Mucosa of gallbladder (tissue), 1 donor: ENCODE results near the gene EGFR. TPM values are rescaled to one million over a fixed set of nuclear protein-coding genes. Genes with fewer than 3 reads are reported as not detected.
"Not testable (repeated sequence)": the region's sequence is repeated elsewhere in the genome, so short reads cannot be mapped to it uniquely, and the experiment has no call there.

ENCODE experiments used
- DNase-seq: peaks from one replicate; pipeline ENCODE4 v3.0.0-alpha.2; 2020; ENCODE audit warnings: low spot score
- total RNA-seq: library from RNA; stranded (reverse); gene quantifications from one replicate; pipeline ENCODE4 v1.2.1, GENCODE V29; 2021
- donor health status: DM: no; HTN: no; CAD: no.

The EGFR gene
- total RNA-seq, 1 donor from 2014 or later: 87.3 TPM

DNA sequence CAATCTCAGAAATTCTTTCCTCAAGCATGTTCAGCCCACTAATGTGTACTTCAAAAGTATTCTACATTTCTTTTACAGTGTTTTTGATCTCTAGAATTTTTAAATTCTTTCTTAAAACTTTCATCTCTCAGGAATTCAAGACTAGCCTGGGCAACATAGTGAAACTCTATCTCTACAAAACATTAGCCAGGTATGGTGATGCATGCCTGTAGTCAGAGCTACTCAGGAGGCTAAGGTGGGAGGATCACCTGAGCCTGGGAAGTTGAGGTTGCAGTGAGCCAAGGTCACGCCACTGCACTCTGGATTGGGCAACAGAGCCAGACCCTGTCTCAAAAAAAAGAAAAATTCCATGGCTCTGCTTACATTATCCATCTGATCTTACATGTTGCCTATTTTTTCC, 5.0 kb upstream of the EGFR start:
- no peak for DNase-seq

DNA sequence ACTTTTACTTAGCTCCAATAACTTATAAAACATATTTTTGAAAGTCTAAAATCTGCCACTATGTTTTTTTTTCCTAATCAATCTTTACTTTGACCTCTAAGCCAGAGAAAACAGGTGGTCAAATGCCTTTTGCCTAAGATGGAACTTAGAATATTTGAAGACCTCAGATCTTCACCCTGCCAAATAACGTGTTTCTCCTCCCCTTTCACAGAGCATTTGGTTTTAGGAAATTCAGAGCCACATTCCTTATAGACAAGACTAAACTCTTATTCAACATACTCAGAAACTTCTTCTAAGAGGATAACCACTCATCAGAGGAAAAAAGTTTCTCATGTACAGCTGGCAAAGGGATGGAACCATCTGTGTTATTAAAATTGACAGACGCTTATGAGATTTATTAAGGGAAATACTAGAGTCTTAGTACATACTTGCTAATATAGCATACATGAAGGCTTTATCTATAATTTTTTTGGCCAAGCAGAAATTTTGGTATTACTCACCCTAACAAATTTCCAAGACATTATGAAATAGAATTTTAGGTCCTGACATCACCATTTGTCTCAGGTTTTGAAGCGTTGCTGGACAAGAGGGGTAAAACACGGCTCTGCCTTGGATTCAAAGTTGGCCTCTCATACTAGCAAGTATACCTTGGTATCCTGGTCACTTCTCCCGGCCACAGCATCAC, 2.6 kb upstream of the EGFR start:
- no peak for DNase-seq

DNA sequence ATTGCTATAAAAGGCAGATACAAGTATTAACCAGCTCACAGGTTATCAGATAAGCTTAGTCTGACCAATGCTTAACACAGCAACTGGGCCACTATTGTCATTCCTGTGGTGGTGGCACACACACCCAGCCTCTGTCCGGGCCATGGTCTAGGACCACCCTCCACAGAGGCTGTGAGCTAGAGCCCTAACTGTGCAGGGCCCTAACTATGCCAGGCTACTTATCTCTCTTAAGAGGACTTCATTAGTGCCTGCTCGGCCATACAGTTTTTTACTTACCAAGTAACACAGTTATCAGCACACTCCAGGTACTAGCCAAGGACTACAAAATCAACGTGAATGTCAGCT, 2.1 kb upstream of the EGFR start:
- no peak for DNase-seq

DNA sequence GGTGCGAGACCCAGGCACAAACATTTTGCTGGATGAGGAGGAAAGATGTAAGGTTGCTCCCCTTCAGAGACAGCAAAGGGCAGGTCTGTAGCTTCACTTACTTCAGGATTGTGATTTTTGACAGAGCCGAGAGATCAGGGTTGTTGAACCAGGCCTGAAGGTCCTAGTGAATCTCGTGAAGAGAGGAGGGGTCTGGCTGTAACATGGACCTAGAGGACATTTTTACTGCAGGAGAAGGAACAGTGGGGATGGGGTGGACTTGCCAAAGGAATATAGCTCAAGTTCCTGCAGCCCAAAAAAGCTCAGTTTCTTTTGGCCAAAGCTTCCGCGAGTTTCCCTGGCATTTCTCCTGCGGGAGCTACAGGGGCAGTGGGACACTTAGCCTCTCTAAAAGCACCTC, 976 bp upstream of the EGFR start:
- no peak for DNase-seq

DNA sequence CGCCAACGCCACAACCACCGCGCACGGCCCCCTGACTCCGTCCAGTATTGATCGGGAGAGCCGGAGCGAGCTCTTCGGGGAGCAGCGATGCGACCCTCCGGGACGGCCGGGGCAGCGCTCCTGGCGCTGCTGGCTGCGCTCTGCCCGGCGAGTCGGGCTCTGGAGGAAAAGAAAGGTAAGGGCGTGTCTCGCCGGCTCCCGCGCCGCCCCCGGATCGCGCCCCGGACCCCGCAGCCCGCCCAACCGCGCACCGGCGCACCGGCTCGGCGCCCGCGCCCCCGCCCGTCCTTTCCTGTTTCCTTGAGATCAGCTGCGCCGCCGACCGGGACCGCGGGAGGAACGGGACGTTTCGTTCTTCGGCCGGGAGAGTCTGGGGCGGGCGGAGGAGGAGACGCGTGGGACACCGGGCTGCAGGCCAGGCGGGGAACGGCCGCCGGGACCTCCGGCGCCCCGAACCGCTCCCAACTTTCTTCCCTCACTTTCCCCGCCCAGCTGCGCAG, 424 bp downstream of the EGFR start:
- peak; percentile 43 for DNase-seq

DNA sequence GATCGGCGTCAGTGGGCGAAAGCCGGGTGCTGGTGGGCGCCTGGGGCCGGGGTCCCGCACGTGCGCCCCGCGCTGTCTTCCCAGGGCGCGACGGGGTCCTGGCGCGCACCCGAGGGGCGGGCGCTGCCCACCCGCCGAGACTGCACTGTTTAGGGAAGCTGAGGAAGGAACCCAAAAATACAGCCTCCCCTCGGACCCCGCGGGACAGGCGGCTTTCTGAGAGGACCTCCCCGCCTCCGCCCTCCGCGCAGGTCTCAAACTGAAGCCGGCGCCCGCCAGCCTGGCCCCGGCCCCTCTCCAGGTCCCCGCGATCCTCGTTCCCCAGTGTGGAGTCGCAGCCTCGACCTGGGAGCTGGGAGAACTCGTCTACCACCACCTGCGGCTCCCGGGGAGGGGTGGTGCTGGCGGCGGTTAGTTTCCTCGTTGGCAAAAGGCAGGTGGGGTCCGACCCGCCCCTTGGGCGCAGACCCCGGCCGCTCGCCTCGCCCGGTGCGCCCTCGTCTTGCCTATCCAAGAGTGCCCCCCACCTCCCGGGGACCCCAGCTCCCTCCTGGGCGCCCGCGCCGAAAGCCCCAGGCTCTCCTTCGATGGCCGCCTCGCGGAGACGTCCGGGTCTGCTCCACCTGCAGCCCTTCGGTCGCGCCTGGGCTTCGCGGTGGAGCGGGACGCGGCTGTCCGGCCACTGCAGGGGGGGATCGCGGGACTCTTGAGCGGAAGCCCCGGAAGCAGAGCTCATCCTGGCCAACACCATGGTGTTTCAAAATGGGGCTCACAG, 1.1 kb downstream of the EGFR start:
- no peak for DNase-seq

DNA sequence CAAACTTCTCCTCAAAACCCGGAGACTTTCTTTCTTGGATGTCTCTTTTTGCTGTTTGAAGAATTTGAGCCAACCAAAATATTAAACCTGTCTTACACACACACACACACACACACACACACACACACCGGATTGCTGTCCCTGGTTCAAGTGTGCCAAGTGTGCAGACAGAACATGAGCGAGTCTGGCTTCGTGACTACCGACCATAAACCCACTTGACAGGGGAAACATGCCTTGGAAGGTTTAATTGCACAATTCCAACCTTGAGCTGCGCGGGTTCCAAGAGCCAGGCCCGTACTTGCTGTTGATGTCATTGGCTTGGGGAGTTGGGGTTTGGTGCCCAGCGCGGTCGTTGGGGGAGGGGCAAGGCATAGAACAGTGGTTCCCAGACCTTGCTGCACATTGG, 1.7 kb downstream of the EGFR start:
- no peak for DNase-seq

DNA sequence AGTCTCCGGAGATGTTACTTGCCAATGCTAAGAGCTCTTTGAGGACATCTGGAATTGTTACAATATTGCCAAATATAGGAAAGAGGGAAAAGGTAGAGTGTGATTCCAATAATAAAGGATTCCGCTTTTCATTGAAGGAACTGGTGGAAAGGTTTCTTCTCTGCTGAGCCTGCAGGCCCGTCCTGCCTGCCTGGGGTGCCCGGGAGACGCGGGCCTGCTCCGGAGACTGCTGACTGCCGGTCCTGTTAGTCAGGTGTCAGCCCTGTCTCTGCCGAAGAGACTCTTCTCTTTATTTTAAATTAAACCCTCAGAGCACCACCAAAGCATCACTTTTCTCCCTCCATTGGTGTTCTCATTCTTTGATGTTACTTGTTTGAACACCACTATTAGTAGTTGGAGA, 2.2 kb downstream of the EGFR start:
- no peak for DNase-seq

DNA sequence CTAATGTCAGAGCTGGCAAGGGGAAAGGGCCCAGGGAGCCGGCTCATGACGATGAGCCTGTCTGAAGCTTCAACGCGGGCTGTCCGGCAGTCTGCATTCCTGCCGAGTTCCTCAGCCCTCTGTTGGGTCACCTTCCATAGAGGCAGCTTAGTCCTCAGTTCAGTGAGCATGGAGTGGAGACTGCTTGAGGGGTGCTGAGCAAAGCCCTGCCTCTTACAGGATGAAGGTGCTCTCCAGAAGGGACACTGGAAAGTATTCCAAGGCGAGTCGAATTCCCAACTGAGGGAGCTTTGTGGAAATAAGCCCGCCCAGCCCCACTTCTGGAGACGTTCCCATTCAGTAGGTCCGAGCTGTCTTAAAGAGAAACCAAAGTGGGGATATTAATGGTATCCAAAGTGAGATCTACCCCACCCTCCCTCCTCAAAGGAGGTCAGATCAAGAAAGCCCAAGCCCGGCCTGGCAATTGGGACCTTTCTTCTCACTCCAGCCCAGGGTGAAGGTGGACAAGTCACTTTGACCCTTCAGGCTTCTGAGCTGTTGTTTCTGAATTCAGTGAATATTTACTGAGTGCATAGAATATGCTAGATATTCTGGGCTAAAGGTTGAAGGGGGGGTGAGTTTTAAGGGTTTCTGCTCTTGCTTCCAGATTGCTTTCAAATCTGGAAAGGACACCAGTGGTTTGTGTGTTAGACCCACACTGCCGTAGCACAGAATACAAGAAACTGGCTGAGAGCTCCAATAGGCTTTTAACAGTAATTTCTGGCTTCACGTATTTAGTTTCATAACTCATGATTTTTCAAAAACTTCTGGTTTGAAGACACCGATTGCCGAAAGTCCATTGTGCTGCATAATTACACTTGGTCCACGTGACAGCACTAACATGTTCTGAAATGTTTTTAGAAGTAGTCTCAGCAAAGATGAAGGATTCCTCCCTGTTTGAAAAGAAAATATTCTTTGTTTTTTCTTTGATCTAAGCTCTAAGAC, 3.5 kb downstream of the EGFR start:
- no peak for DNase-seq

DNA sequence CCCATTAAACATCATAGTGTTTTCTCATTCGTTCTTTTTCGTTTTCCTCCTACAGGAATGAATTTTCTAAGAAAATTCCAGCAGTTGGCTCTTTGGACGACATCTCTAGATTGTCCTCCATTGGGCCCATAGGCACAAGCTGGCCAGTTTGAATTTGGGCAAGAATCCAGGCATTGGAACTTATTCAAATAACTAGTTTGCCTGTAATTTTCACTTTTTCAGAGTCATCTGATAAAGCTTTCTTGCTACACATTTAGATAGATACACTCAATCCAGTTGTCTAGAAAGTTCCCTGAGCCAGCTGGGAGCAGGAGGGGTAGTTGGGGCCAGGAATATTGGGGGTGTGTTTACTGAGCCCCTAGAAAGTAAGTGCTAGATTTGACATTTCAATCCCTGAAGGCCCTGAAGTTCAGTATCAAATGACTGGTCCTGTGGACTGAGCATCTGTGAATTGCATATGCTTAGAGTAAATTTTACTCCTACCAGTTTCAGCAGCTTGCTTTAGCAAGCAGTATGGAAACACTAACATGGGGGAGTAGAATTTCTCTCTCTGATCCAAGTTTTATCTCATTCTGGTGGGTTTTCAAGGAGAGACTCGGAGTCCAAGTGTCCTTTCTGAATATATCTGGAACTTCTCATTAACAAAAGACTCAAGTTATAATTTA, 5.2 kb downstream of the EGFR start:
- DNase-seq: no peak

DNA sequence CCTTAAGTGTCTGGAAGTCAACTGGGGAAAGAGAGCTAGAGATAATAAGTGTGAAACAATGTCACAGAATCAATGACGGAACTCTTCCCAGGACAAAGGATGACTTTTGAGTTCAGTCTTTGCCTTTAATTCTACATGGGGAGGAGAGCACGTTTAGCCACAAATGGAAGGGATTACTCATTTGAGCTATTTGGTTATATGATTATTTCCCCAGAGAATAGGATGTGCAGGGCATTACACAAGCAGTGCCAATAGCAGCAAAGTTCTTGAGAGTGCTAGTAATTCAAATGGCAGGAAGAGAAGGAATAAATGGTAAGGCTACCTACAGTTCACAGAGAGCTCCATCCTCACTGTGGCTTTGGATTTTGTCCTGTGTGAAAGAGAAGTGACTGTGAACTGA, 6.0 kb downstream of the EGFR start:
- DNase-seq: no peak

DNA sequence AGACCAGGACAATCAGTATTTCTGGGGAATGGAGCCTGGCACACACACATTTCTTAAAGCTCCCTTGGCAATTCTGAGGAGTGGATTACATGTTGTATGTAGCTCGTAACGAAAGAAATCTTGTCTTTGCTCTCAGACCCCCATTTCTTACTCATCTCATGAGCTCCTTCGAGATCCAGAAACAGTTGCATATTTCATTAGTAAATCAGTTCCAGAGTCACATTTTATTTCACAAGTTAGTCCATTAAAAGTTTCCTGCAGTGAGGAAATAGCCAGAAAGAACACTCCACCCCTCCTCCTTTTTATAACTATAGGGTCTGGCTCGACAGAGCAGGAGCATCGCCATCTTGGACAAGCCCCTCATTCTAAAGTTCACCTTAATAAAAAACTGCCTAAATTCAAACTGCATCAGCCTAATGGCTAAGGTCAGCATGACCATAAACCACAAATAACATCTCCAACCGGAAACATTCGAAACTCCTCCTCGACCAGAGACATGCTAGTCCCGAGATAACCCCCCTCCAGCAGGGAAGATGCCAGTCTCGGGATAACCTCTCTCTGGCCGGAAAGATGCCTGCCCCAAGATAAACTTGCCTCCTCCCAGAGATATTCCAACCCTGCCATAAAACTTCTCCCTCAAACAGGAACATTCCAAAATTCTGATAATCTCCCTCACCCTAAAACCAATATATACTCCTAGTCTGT, 7.4 kb downstream of the EGFR start:
- DNase-seq: no peak

DNA sequence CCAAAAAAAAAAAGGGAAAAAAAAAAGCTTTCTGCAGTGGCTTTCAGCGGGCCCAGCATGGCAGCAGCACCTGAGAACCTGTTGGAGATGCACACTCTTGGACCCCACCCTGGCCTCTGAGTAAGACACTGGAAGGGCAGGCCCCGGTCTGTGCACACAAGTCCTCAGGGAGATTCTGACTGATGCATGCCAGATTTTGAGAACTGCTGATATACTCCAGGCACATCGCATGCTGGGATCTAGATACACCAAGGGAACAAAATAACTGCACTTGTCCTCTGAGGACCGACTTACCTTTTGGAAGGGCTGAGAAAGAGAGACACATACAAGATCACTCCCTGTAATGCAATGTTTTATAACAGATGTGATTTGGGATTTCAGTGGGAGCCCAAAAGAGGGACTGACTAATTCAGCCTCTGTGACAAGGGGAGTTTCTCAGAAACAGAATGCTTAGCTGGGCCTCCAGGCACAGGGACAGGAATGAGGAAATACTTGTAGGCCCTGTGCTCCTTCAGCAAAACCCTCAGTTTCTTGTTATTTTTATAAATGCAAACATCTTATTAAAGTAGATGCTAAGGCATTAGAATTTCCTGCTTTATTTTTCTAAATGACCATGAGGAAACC, 8.2 kb downstream of the EGFR start:
- no peak for DNase-seq

DNA sequence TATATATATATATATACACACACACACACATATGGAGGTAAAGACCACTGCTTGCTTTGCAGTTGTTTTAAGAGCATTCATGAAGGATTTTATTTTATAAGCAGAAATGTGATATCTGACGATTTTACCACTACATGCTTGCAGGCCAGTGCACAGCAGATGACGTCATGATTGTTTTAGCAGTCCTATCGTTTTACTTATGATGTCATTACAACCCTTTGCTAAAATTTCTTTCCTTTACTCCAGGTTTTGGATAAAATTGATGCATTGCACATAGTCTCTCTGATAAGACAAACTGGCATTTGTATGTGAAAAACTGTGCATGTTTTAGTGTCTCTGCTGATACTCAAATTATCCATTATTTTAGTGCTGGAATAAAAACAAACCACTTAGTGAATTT, 9.2 kb downstream of the EGFR start:
- no peak for DNase-seq

DNA sequence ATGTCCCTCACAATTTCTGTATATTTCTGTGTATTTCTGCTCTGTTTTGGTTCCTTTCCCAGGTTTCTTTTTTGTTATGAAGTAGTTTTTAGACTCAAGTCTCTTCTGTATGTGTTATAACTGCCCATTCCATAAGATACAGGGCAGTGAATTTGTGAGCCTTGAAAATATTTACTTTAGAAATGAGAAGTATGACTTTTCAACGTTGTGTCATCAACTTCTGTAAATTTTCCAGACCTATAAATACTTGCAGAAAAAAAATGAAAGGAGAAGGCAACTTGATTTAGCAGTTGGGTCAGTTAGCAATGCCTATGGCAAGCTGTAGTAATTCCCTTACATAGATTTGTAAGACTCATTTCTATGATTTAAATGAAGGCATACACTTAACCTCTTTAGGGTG, 11.5 kb downstream of the EGFR start:
- no peak for DNase-seq

DNA sequence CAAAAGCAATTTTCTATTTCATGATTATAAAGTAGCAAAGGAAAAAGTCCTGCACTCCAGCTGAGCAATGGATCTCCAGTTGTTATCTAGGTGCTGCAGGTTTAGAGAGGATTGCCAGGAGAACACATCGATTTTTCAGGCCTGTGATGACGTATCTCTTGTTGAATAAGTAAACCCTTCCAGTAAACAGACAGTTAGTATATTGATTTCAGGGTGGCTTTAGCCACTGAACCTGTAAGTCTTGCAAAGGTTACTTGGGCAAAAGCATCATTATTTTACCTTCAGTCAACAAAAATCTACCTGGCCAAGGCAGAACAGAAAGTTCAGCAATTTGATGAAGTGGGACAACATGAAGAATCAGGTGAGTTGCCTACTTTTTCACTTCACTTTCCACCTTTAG, 12.3 kb downstream of the EGFR start:
- peak; percentile 76 for DNase-seq

DNA sequence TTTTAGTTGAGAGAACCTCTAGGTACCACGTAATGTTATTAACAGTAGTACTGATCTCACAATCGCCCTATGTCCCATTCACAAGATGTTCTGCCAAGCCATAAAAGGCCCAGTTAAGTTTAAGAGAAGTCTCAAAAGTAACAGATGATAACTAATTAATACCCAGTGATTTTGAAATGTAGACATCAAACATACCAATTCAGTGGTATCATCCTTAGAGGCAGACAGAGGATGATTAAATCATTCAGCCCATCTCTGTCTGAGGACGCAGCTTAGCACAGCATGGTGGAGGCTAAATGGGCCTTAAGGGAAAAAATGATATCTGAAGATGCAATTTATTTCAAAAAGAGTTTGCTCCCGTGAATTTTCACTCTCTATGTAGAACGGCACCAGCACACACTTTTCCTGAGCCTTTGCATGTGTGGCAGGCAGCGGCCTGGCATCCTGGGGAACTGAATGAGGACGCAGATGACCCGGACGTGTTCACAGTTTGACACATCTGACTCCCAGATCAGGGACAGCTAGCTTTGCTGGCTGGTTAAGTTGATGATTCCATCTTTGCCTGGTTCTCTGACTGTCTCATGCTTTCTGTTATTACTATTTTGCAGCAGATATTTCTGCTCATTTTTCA, 13.4 kb downstream of the EGFR start:
- no peak for DNase-seq

DNA sequence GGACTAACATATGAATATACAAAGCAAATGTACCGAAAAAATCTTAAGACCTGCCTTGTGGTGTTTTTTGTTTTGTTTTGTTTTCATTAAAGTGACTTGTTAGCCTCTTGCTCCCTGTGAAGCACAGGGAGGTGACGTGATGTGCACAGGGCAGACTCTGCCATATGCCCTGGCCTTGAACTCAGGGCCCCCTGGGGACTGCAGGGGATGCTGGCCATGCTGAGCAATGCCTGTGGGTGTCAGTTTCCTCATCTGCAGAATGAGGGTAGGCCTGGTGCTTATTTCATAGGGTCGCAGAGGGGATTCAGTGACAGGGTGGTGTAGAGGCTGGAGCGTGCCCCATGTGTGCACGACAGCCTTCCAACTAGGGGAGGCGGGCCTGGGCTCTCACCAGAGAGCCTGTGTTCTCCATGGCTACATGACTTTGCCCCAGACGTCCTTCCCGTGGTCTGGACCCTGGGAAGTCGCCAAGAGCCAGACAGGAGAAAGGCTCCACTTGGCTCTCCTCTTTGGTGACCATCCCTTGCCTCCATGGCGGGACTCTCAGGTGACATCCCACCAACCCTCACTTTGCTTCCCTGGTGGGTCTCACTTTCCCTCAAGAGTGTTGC, 14.5 kb downstream of the EGFR start:
- no peak for DNase-seq

DNA sequence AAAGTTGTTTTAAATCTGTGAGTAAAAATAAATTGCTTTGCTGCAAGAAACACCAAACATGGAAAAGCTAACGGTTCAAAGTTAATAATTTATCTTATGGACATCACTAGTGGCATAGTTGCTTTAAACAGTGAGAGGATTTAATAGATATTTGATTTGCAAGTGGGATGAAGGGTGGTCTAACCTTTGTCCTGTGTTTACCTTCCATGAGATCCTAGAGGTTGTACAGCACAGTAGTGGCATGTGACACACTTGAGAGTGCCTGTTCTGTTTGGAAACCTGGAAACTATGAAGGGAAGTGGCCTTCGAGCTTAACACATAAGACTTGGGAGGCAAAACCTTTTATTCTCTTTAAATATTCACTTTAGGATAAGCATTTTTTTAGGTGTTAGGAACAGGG, 16.0 kb downstream of the EGFR start:
- DNase-seq: no peak

DNA sequence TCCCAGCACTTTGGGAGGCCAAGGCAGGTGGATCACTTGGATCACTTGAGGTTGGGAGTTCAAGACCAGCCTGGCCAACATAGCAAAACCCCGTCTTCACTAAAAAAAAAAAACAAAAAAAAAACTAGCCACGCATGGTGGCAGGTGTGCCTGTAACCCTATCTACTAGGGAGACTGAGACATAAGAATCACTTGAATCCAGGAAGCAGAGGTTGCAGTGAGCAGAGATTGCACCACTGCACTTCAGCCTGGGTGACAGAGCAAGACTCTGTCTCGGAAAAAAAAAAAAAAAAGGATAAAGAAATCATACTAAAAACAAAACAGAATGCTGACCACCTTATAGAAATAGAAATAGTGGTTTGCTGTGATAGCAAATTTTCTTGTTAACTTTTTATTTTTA, 16.6 kb downstream of the EGFR start:
- not testable (repeated sequence) for DNase-seq
